HEK293 (cell line): ENCODE data around the gene CELSR3.
A peak's percentile ranks its signal among the peaks of the same experiment; 100 is the strongest.

Experiments used
- CTCF ChIA-PET: fragments of 350-600 bp; formaldehyde crosslinking; extraction: SDS; loops from one replicate; lab custom pipeline; 2021; ENCODE audit warnings: antibody characterized with exemption; lab: Yijun Ruan, JAX
- POLR2A ChIA-PET: fragments of 300-600 bp; formaldehyde crosslinking; extraction: SDS; loops from one replicate; lab custom pipeline; 2020; ENCODE audit warnings: antibody characterized with exemption, inconsistent platforms; lab: Yijun Ruan, JAX
- H3K27ac ChIP-seq: fragments of 200-500 bp; sonication (Bioruptor generic); 2 replicates; pipeline ENCODE4 v1.5.1; 2014; ENCODE audit warnings: low read depth, low read length, control low read depth, inconsistent platforms; ENCODE audit errors: extremely low read depth
- H3K36me3 ChIP-seq, 2 experiments: fragments of 200-500 bp in 1 of 2; sonication (Bioruptor generic) in 1 of 2; 1 replicate in 1 of 2; 2 replicates in 1 of 2; pipeline ENCODE4 v1.5.1; 2014 to 2017; ENCODE audit warnings: inconsistent platforms in 2 of 2, low read length in 2 of 2; ENCODE audit not compliant: control insufficient read depth in 2 of 2, insufficient read depth in 1 of 2
- H3K4me1 ChIP-seq: fragments of 200-500 bp; sonication (Bioruptor generic); 2 replicates; pipeline ENCODE4 v1.5.1; 2014; ENCODE audit warnings: mild to moderate bottlenecking, low read length, inconsistent platforms; ENCODE audit not compliant: control insufficient read depth, insufficient read depth
- H3K4me3 ChIP-seq: 2 replicates; pipeline ENCODE4 v1.5.1; 2011; ENCODE audit warnings: low read depth, mild to moderate bottlenecking, control low read depth, low read length, moderate library complexity
- H3K9me3 ChIP-seq: fragments of 200-500 bp; sonication (Bioruptor generic); 2 replicates; pipeline ENCODE4 v1.5.1; 2014; ENCODE audit warnings: low read depth, low read length, inconsistent platforms; ENCODE audit not compliant: control insufficient read depth, insufficient read depth
- BCL11A ChIP-seq: fragments of 450-650 bp; formaldehyde crosslinking; IDR thresholded peaks from 2 replicates; pipeline ENCODE4 v1.5.1; 2016; ENCODE audit warnings: low read depth, missing biosample characterization, missing genetic modification characterization
- HIC1 ChIP-seq: fragments of 450-650 bp; formaldehyde crosslinking; IDR thresholded peaks from 2 replicates; pipeline ENCODE4 v1.5.1; 2016; ENCODE audit warnings: missing biosample characterization, missing genetic modification characterization
- PBX3 ChIP-seq: sonication (generic); formaldehyde crosslinking; IDR thresholded peaks from 2 replicates; pipeline ENCODE4 v1.8.1; 2022; ENCODE audit warnings: mild to moderate bottlenecking, moderate library complexity, missing genetic modification reagents
- SETDB1 ChIP-seq: IDR thresholded peaks from one replicate; pipeline ENCODE4 v1.6.1; 2017; ENCODE audit warnings: mild to moderate bottlenecking, low read length, moderate library complexity, mixed read lengths; ENCODE audit not compliant: insufficient read length
- TCF7L2 ChIP-seq: IDR thresholded peaks from 2 replicates; pipeline ENCODE4 v1.6.1; 2011; ENCODE audit warnings: low read depth, mild to moderate bottlenecking, inconsistent platforms, low read length, moderate library complexity, borderline replicate concordance
- YY1 ChIP-seq: fragments of 450-650 bp; formaldehyde crosslinking; IDR thresholded peaks from 2 replicates; pipeline ENCODE4 v1.5.1; 2018; ENCODE audit warnings: missing biosample characterization, missing genetic modification characterization
- ZBTB8A ChIP-seq: fragments of 450-650 bp; formaldehyde crosslinking; IDR thresholded peaks from 2 replicates; pipeline ENCODE4 v1.5.1; 2016; ENCODE audit warnings: missing biosample characterization, missing genetic modification characterization
- ZEB2 ChIP-seq: fragments of 450-650 bp; formaldehyde crosslinking; IDR thresholded peaks from 2 replicates; pipeline ENCODE4 v1.5.1; 2016; ENCODE audit warnings: missing biosample characterization, missing genetic modification characterization
- ZNF133 ChIP-seq: fragments of 450-650 bp; formaldehyde crosslinking; IDR thresholded peaks from 2 replicates; pipeline ENCODE4 v1.5.1; 2016; ENCODE audit warnings: missing biosample characterization, missing genetic modification characterization
- ZNF138 ChIP-seq: fragments of 450-650 bp; formaldehyde crosslinking; IDR thresholded peaks from 2 replicates; pipeline ENCODE4 v1.5.1; 2016; ENCODE audit warnings: missing biosample characterization, missing genetic modification characterization, borderline replicate concordance
- ZNF274 ChIP-seq, 2 experiments: fragments of 200-500 bp in 1 of 2; fragments of 450-650 bp in 1 of 2; sonication (Bioruptor generic) in 1 of 2; formaldehyde crosslinking in 1 of 2; IDR thresholded peaks; 2 replicates each; pipeline versions ENCODE4 v1.5.1 to v1.6.1; 2014 to 2016; ENCODE audit warnings: borderline replicate concordance in 1 of 2, inconsistent platforms in 1 of 2, low read length in 1 of 2, missing biosample characterization in 1 of 2, missing genetic modification characterization in 1 of 2
- ZNF302 ChIP-seq: fragments of 450-650 bp; formaldehyde crosslinking; IDR thresholded peaks from 2 replicates; pipeline ENCODE4 v1.5.1; 2016; ENCODE audit warnings: missing biosample characterization, missing genetic modification characterization, low read depth
- ZNF324 ChIP-seq: fragments of 450-650 bp; formaldehyde crosslinking; IDR thresholded peaks from 2 replicates; pipeline ENCODE4 v1.5.1; 2016; ENCODE audit warnings: missing biosample characterization, missing genetic modification characterization
- ZNF350 ChIP-seq: fragments of 450-650 bp; formaldehyde crosslinking; IDR thresholded peaks from 2 replicates; pipeline ENCODE4 v1.5.0; 2017; ENCODE audit warnings: missing biosample characterization, mild to moderate bottlenecking, missing genetic modification characterization
- ZNF394 ChIP-seq: fragments of 450-650 bp; formaldehyde crosslinking; IDR thresholded peaks from 2 replicates; pipeline ENCODE4 v1.5.1; 2016; ENCODE audit warnings: missing biosample characterization, missing genetic modification characterization, mild to moderate bottlenecking, moderate library complexity, borderline replicate concordance
- ZNF423 ChIP-seq: fragments of 450-650 bp; formaldehyde crosslinking; IDR thresholded peaks from 2 replicates; pipeline ENCODE4 v1.5.1; 2016; ENCODE audit warnings: missing biosample characterization, missing genetic modification characterization
- ZNF48 ChIP-seq: fragments of 450-650 bp; formaldehyde crosslinking; IDR thresholded peaks from 2 replicates; pipeline ENCODE4 v1.5.1; 2016; ENCODE audit warnings: missing biosample characterization, missing genetic modification characterization
- ZNF518A ChIP-seq: fragments of 450-650 bp; formaldehyde crosslinking; conservative IDR thresholded peaks from 2 replicates; pipeline ENCODE4 v1.5.1; 2016; ENCODE audit warnings: low read depth, missing biosample characterization, missing genetic modification characterization
- ZNF548 ChIP-seq: fragments of 450-650 bp; formaldehyde crosslinking; IDR thresholded peaks from 2 replicates; pipeline ENCODE4 v1.5.1; 2016; ENCODE audit warnings: missing biosample characterization, missing genetic modification characterization
- ZNF549 ChIP-seq: fragments of 450-650 bp; IDR thresholded peaks from 2 replicates; pipeline ENCODE4 v1.5.1; 2018; ENCODE audit warnings: missing biosample characterization, missing genetic modification characterization, mild to moderate bottlenecking, inconsistent platforms, moderate library complexity
- ZNF621 ChIP-seq: fragments of 450-650 bp; formaldehyde crosslinking; IDR thresholded peaks from 2 replicates; pipeline ENCODE4 v1.5.1; 2017; ENCODE audit warnings: missing biosample characterization, missing genetic modification characterization
- ZNF658 ChIP-seq: fragments of 450-650 bp; formaldehyde crosslinking; IDR thresholded peaks from 2 replicates; pipeline ENCODE4; 2016; ENCODE audit warnings: missing biosample characterization, missing genetic modification characterization
- ZNF660 ChIP-seq: fragments of 450-650 bp; IDR thresholded peaks from 2 replicates; pipeline ENCODE4 v1.5.1; 2018; ENCODE audit warnings: missing biosample characterization, mild to moderate bottlenecking, missing genetic modification characterization
- ZNF776 ChIP-seq: fragments of 450-650 bp; formaldehyde crosslinking; IDR thresholded peaks from 2 replicates; pipeline ENCODE4 v1.5.0; 2017; ENCODE audit warnings: missing biosample characterization, missing genetic modification characterization, borderline replicate concordance
- ZNF791 ChIP-seq: fragments of 450-650 bp; formaldehyde crosslinking; IDR thresholded peaks from 2 replicates; pipeline ENCODE4 v1.5.1; 2016; ENCODE audit warnings: missing biosample characterization, missing genetic modification characterization

The CELSR3 gene

GRCh38 chr3:48636149-48636655 is 26.5 kb downstream of the CELSR3 start:
- H3K36me3 ChIP-seq = peaks cover 0 to 28% of the 10 kb centered on the region in 2 experiments; a peak in 1 of 3 replicates
- ChIA-PET POLR2A (interaction anchor here (1.0 to 2.5 kb wide), 10 partner anchors 11 to 80 kb away, joined by 3 to 13 read pairs (median 4); partner anchors contain the start of genes CELSR3, PFKFB4 and UQCRC1), CTCF (interaction anchor here (0.6 to 2.7 kb wide), 21 partner anchors 8 to 442 kb away, joined by 3 to 14 read pairs (median 3); partner anchors contain the start of genes CCDC51, CELSR3 and UQCRC1)
- H3K27ac ChIP-seq = no peak overlapping the region
- H3K4me3 ChIP-seq = no peak overlapping the region; the same call in 1 of the 2 replicates
- H3K4me1 ChIP-seq = no peaks in the 10 kb centered on the region
- TF ChIP-seq ZNF133 (tag by site-specific recombination) = no peak
- no peak for TF ChIP-seq YY1 (tag by site-specific recombination)
- TF ChIP-seq ZNF791 = no peak
- TF ChIP-seq ZNF394 (tag by site-specific recombination) = no peak
- no peak for TF ChIP-seq ZNF350 (tag by site-specific recombination)
- no peak for TF ChIP-seq ZNF621 (tag by site-specific recombination)
- no peak for TF ChIP-seq ZNF660 (tag by site-specific recombination)
- no peak for TF ChIP-seq ZNF324 (tag by site-specific recombination)
- TF ChIP-seq PBX3 (CRISPR knock-in tag) = no peak
- TF ChIP-seq ZBTB8A (tag by site-specific recombination) = no peak
- no peak for TF ChIP-seq BCL11A (tag by site-specific recombination)
- no peak for TF ChIP-seq SETDB1
- no peaks in the 10 kb centered on the region for H3K9me3 ChIP-seq

GRCh38 chr3:48635222-48636021 is 27.3 kb downstream of the CELSR3 start, which contains the start of gene SLC26A6:
Gene SLC26A6 (minus strand): TSS chr3:48635461. CDS start chr3:48635393, 68 bp downstream.
- POLR2A ChIA-PET = interaction anchor here (0.6 to 2.5 kb wide), 13 partner anchors 11 to 305 kb away, joined by 3 to 13 read pairs (median 4); partner anchors contain the start of genes CELSR3, PFKFB4, TMEM89 and UQCRC1
- peaks cover 0 to 35% of the 10 kb centered on the region in 2 experiments; a peak in 1 of 3 replicates for H3K36me3 ChIP-seq
- TF ChIP-seq ZNF138 (tag by site-specific recombination) (no peak), ZNF48 (tag by site-specific recombination) (no peak), HIC1 (tag by site-specific recombination) (no peak), ZNF549 (tag by site-specific recombination) (no peak), ZNF548 (tag by site-specific recombination) (no peak), ZNF394 (tag by site-specific recombination) (no peak; the same call in 1 of the 2 replicates), ZNF423 (no peak), ZNF776 (tag by site-specific recombination) (no peak), ZNF658 (tag by site-specific recombination) (no peak), ZNF274 (IDR thresholded peaks at IDR 0.05; ENCODE audit: low read length) (no peak), ZNF274 (tag by site-specific recombination; IDR thresholded peaks at IDR 0.05; ENCODE audit: borderline replicate concordance) (no peak), ZNF302 (no peak), TCF7L2 (no peak), ZNF518A (tag by site-specific recombination) (no peak), ZEB2 (tag by site-specific recombination) (peak; percentile 76), ZBTB8A (tag by site-specific recombination) (no peak)

More at GRCh38 chr3:48635222-48636021, 27.3 kb downstream of the CELSR3 start, which contains the start of gene SLC26A6:
- Histone ChIP-seq H3K4me1 (no peaks in the 10 kb centered on the region), H3K27ac (peak within 1 kb of the TSS; percentile 55; the same call in 1 of the 2 replicates), H3K9me3 (no peaks in the 10 kb centered on the region), H3K4me3 (peak within 1 kb of the TSS; percentile 75)
- CTCF ChIA-PET = interaction anchor here (0.5 to 2.7 kb wide), 27 partner anchors 9 to 915 kb away, joined by 3 to 14 read pairs (median 3); partner anchors contain the start of genes CCDC51, CELSR3 and UQCRC1
